ENCODE data around the gene C12orf43. TPM values are rescaled to one million over a fixed set of nuclear protein-coding genes. Genes with fewer than 3 reads are reported as not detected.
A peak's percentile ranks its signal among the peaks of the same experiment; 100 is the strongest.

C12orf43 gene
- total RNA-seq, 1 experiment from 2014 or later: 25.7 TPM

DNA sequence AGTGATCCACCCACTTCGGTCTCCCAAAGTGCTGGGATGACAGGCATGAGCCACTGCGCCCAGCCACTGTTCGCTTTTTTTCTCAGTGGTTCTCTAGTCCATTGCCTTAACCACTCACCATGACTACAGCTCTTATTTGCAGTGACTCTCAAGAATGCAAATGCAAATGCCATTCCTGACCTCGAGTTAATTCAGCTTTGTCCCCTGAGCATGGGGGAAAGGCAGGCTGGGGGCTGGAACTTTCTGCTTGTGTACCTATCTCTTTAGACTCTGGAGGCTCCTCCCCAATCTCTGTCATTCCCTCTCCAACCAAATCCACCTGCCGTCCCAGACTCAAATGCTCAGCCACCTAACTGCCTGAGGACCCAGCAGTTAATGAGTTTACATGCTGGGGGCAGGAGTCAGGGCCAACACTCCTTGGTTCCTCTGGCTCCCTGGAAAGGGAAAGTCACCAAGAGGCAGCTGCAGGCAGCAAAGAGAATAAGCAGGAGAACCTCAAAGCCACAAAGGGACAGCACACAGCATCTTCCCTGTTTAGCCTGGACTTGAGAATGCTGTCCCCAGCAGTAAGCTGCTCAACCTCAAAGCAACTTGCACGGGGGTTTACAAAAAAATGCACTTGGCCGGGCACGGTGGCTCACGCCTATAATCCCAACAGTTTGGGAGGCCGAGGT lies 43.3 kb downstream of the C12orf43 start:
- H3K4me2 ChIP-seq (ENCODE audit: insufficient read depth, insufficient read length, low read length): peak overlapping the region; percentile 20
- H3K79me2 ChIP-seq (ENCODE audit: insufficient read depth, low read length): no peaks in the 10 kb centered on the region
- H2BK120ac ChIP-seq (ENCODE audit: low read depth, low read length, poor library complexity, severe bottlenecking): no peak overlapping the region
- Mint-ChIP-seq H3K4me3 (peak overlapping the region in 1 of 2 experiments; percentile 27; a peak in 2 of 5 replicates), H3K27me3 (ENCODE audit: low read depth) (no peaks in the 10 kb centered on the region), H3K36me3 (ENCODE audit: insufficient read depth in 1 of 3, low read depth in 3 of 3) (no peaks in the 10 kb centered on the region), H3K9me3 (no peaks in the 10 kb centered on the region), H3K27ac (peak overlapping the region; percentile 89 to 92 (median 89); a peak in 4 of 7 replicates), H3K4me1 (peaks cover 14 to 21% of the 10 kb centered on the region in 2 experiments)
- no peak overlapping the region for H3K4ac ChIP-seq (ENCODE audit: low read depth, low read length)
- no peak overlapping the region for H2BK12ac ChIP-seq (ENCODE audit: insufficient read length, low read depth, low read length)
- H3K23me2 ChIP-seq (ENCODE audit: insufficient read length, low read depth, low read length, poor library complexity, severe bottlenecking): no peaks in the 10 kb centered on the region
- H3K14ac ChIP-seq (ENCODE audit: insufficient read depth, low read length): 0 out of 2 replicates have a peak overlapping the region, but pooled peaks have one; percentile 24
- H3K9me3 ChIP-seq (ENCODE audit: control insufficient read depth, low read depth, low read length): no peaks in the 10 kb centered on the region
- H4K8ac ChIP-seq (replicated peaks; ENCODE audit: insufficient read length, low read depth, low read length): no peak overlapping the region
- H2BK5ac ChIP-seq (ENCODE audit: insufficient read length, low read length): no peak overlapping the region
- no peak overlapping the region for H2BK15ac ChIP-seq (ENCODE audit: low read depth, low read length)
- no peak overlapping the region for H3K9ac ChIP-seq (ENCODE audit: extremely low read depth, insufficient read length, low read length)
- no CpG with 5 or more reads among the region's 10 CpGs for WGBS (ENCODE audit: extremely low coverage, insufficient read length, low lambda C conversion rate)
- H2AK5ac ChIP-seq (ENCODE audit: insufficient read length, low read length): no peak overlapping the region
- peaks cover 3% of the 10 kb centered on the region; the same call in 1 of the 2 replicates for H3K4me1 ChIP-seq (ENCODE audit: insufficient read depth, low read length)
- no peak overlapping the region for H2BK20ac ChIP-seq (ENCODE audit: low read depth, low read length, poor library complexity, severe bottlenecking)
- TF ChIP-seq, protein P1, sequence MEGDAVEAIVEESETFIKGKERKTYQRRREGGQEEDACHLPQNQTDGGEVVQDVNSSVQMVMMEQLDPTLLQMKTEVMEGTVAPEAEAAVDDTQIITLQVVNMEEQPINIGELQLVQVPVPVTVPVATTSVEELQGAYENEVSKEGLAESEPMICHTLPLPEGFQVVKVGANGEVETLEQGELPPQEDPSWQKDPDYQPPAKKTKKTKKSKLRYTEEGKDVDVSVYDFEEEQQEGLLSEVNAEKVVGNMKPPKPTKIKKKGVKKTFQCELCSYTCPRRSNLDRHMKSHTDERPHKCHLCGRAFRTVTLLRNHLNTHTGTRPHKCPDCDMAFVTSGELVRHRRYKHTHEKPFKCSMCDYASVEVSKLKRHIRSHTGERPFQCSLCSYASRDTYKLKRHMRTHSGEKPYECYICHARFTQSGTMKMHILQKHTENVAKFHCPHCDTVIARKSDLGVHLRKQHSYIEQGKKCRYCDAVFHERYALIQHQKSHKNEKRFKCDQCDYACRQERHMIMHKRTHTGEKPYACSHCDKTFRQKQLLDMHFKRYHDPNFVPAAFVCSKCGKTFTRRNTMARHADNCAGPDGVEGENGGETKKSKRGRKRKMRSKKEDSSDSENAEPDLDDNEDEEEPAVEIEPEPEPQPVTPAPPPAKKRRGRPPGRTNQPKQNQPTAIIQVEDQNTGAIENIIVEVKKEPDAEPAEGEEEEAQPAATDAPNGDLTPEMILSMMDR (conservative IDR thresholded peaks at IDR 0.05): no peak
- H3K18ac ChIP-seq (ENCODE audit: insufficient read length, low read depth, low read length): no peak overlapping the region
- DNase-seq: peak; percentile 93
- no peak overlapping the region for H4K91ac ChIP-seq (ENCODE audit: insufficient read length, low read depth, low read length)
- no peak overlapping the region for H3K23ac ChIP-seq (ENCODE audit: insufficient read length, low read depth, low read length)
- H3K56ac ChIP-seq (ENCODE audit: insufficient read length, low read depth, low read length): no peak overlapping the region
- H3T11ph ChIP-seq (ENCODE audit: low read length): no peak overlapping the region
- no peak overlapping the region for H2AFZ ChIP-seq (ENCODE audit: low read length)
- no peaks in the 10 kb centered on the region for H3K79me1 ChIP-seq (ENCODE audit: insufficient read depth, low read depth, low read length, poor library complexity, severe bottlenecking)
- H3K27ac ChIP-seq (ENCODE audit: insufficient read length, low read depth, low read length): no peak overlapping the region
- H3K27me3 ChIP-seq (ENCODE audit: insufficient read depth, low read length): no peaks in the 10 kb centered on the region
- no peak overlapping the region for H4K5ac ChIP-seq (ENCODE audit: insufficient read length, low read depth, low read length)
- no peaks in the 10 kb centered on the region for H4K20me1 ChIP-seq (ENCODE audit: control insufficient read depth, insufficient read depth, insufficient read length)
